Chondrocyte (in vitro differentiated cells): ENCODE results near the gene CDK2AP2. TPM values are rescaled to one million over a fixed set of nuclear protein-coding genes. Genes with fewer than 3 reads are reported as not detected.

ENCODE experiments used
- DNase-seq: peaks from one replicate; pipeline ENCODE4 v3.0.0; 2021; ENCODE audit warnings: mixed read lengths, low spot score
- H3K27ac Mint-ChIP-seq: one replicate; pipeline ENCODE4 v1.8.0; 2021; ENCODE audit warnings: mild to moderate bottlenecking, moderate library complexity, mixed read lengths; ENCODE audit not compliant: unreplicated experiment
- H3K27me3 Mint-ChIP-seq: 2 replicates; pipeline ENCODE4 v1.8.0; 2021; ENCODE audit warnings: low read depth, mixed read lengths
- H3K36me3 Mint-ChIP-seq: 2 replicates; pipeline ENCODE4 v1.8.0; 2021; ENCODE audit warnings: low read depth, mixed read lengths
- H3K4me1 Mint-ChIP-seq: 2 replicates; pipeline ENCODE4 v1.8.0; 2021; ENCODE audit warnings: low read depth, mild to moderate bottlenecking, mixed read lengths
- H3K4me3 Mint-ChIP-seq: one replicate; pipeline ENCODE4 v1.8.0; 2021; ENCODE audit warnings: mild to moderate bottlenecking, moderate library complexity, mixed read lengths; ENCODE audit not compliant: unreplicated experiment
- H3K9me3 Mint-ChIP-seq: 2 replicates; pipeline ENCODE4 v1.8.0; 2021; ENCODE audit warnings: low read depth, mixed read lengths
- total RNA-seq: library from RNA; stranded (reverse); gene quantifications from 3 replicates; pipeline ENCODE4 v1.2.1, GENCODE V29; 2021
- TF ChIP-seq, protein P1 (sequence below): fragments of 200-600 bp; sonication (generic); IDR thresholded peaks from 2 replicates; pipeline ENCODE4 v1.5.0; 2021; ENCODE audit warnings: antibody characterized with exemption, mild to moderate bottlenecking, moderate library complexity

Gene CDK2AP2
- total RNA-seq, 1 donor from 2014 or later, result 42.5 TPM

DNA sequence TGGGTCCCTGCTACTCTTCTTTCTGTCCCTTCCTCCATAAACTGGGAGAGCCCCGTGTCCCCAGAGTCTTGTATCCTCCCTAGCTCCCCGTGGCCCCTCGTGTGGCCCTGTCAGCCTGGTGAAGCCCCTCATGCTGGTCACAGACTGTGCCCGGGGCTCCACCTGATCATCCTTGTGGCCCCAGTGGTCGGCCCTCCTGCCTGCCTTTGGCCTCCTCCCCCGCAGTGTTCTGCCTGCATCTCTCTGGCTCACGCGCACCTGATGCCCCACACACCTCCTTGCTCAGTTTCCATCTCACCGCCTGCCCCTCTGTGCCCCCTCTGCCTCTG, 16.5 kb upstream of the CDK2AP2 start:
- H3K4me3 Mint-ChIP-seq, result no peak overlapping the region
- H3K27me3 Mint-ChIP-seq, result peaks cover 12% of the 10 kb centered on the region
- H3K9me3 Mint-ChIP-seq, result no peaks in the 10 kb centered on the region
- H3K27ac Mint-ChIP-seq, result no peak overlapping the region
- H3K36me3 Mint-ChIP-seq, result no peaks in the 10 kb centered on the region
- TF ChIP-seq, protein P1, sequence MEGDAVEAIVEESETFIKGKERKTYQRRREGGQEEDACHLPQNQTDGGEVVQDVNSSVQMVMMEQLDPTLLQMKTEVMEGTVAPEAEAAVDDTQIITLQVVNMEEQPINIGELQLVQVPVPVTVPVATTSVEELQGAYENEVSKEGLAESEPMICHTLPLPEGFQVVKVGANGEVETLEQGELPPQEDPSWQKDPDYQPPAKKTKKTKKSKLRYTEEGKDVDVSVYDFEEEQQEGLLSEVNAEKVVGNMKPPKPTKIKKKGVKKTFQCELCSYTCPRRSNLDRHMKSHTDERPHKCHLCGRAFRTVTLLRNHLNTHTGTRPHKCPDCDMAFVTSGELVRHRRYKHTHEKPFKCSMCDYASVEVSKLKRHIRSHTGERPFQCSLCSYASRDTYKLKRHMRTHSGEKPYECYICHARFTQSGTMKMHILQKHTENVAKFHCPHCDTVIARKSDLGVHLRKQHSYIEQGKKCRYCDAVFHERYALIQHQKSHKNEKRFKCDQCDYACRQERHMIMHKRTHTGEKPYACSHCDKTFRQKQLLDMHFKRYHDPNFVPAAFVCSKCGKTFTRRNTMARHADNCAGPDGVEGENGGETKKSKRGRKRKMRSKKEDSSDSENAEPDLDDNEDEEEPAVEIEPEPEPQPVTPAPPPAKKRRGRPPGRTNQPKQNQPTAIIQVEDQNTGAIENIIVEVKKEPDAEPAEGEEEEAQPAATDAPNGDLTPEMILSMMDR, result no peak
- no peak for DNase-seq
- H3K4me1 Mint-ChIP-seq, result no peaks in the 10 kb centered on the region

DNA sequence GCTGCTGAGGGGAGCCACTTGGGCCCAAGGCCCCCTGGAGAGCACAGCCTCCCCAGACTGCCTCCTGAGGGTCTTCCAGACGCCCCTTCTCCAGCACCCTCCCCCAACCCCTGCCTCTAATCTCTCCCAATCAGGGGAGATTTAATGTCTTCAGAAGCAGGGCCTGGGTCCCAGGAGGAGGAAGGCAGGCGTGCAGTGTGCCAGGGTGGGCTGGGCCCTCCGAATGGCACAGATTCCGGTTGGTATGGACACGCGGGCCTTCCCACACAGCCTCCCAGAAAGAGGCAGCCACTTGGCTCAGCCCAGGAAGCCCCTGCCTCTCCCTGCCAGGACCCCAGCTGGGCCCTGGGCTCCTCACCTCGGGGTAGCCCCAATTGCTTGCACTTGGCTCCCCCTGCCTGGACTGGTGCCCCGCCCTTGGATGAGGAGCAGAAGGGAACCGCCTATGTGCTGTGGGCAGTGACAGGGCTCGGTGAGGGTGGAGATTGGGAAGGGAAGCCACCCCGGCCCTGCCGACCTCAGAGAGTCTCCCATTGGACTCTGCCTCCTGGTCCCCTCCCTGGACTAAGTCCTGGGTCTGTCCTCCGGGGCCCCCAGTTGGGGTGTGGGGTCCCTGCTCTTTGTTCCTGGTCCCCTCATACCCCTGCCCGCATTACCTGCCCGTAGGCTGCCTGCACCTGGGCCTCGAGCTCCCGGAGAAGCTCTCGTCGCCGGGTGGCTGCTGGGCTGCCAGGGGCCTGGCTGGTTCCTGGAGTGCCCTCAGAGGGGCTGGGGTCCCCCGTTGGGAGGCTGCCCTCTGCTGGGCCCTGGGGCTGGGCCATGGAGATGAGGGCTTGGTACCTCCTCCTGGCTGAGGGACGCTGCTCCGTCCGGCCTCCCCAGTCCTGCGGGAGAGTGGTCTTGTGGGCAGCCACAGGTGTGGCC, 15.9 kb upstream of the CDK2AP2 start:
- no peak overlapping the region for H3K27ac Mint-ChIP-seq
- no peaks in the 10 kb centered on the region for H3K36me3 Mint-ChIP-seq
- TF ChIP-seq, protein P1, result no peak
- H3K4me3 Mint-ChIP-seq, result no peak overlapping the region
- peaks cover 12% of the 10 kb centered on the region for H3K27me3 Mint-ChIP-seq
- H3K9me3 Mint-ChIP-seq, result no peaks in the 10 kb centered on the region
- no peaks in the 10 kb centered on the region for H3K4me1 Mint-ChIP-seq
- DNase-seq, result no peak

- no peak for DNase-seq
- Mint-ChIP-seq H3K4me1 (no peaks in the 10 kb centered on the region), H3K36me3 (no peaks in the 10 kb centered on the region), H3K27me3 (peaks cover 10% of the 10 kb centered on the region), H3K9me3 (no peaks in the 10 kb centered on the region), H3K4me3 (no peak within 1 kb of the TSS), H3K27ac (no peak within 1 kb of the TSS)
- TF ChIP-seq, protein P1, result no peak
Measured at GRCh38 chr11:67522844-67523555, 15.0 kb upstream of the CDK2AP2 start, which contains the start of gene CABP2. CABP2 (minus strand) TSS chr11:67523446; CDS start chr11:67523326, 120 bp downstream.

DNA sequence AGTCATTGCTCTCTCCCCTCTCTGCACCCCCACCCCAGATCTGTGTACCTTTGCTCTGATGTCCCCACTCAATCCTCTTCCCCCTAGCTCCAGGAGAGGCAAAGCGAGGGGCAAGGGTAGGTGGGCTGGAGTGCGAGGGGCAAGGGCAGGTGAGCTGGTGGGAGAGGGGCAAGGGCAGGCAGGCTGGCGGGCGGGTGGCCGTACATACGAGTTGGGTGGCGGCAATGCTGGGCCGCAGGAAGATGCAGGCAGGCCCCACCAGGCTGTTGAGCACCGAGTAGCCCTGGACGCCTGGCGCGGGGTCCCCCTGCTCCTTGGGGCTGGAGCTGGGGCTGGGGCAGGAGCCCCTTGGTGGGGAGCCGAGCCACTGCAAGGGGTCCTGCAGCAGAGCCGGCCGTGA, 14.4 kb upstream of the CDK2AP2 start:
- Mint-ChIP-seq H3K27ac (no peak overlapping the region), H3K27me3 (peaks cover 8% of the 10 kb centered on the region)

DNA sequence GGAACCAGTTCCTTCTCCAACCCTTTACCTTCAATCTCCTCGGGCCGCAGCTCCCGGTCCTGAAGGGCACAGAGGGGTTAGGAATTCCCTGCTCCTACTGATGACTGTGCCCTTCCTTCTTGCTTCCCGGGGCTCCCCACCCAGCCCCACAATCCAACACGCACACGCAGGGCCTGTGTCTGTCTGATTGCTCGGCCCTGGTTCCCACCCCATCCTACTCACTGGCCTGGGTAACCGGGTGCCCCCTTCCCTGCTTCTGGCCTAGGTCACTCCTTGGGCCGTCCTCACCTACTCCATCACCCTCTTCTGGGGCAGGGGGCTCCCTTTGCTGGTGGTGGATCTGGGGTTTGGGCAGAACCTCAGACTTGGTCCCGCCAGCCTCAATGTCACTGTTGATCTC, 14.0 kb upstream of the CDK2AP2 start:
- Mint-ChIP-seq H3K27ac (no peak overlapping the region), H3K36me3 (no peaks in the 10 kb centered on the region), H3K4me1 (no peaks in the 10 kb centered on the region), H3K4me3 (no peak overlapping the region), H3K9me3 (no peaks in the 10 kb centered on the region), H3K27me3 (peaks cover 6% of the 10 kb centered on the region)
- DNase-seq, result no peak
- TF ChIP-seq, protein P1, result no peak

More for the DNA sequence above, 14.4 kb upstream of the CDK2AP2 start:
- no peaks in the 10 kb centered on the region for H3K4me1 Mint-ChIP-seq
- no peaks in the 10 kb centered on the region for H3K9me3 Mint-ChIP-seq
- no peak for DNase-seq
- H3K4me3 Mint-ChIP-seq, result no peak overlapping the region
- TF ChIP-seq, protein P1, result no peak
- H3K36me3 Mint-ChIP-seq, result no peaks in the 10 kb centered on the region
